22Rv1 (cell line): Measurements from ENCODE around the gene CCDC200.

Experiments used
- ZFX ChIP-seq: fragments of 450-650 bp; IDR thresholded peaks from 2 replicates; pipeline ENCODE4 v1.6.1; 2017; ENCODE audit warnings: antibody characterized with exemption, borderline replicate concordance
- TF ChIP-seq, protein P1 (sequence below): fragments of 450-650 bp; IDR thresholded peaks from 2 replicates; pipeline ENCODE4 v1.5.1; 2017; ENCODE audit warnings: mild to moderate bottlenecking

DNA sequence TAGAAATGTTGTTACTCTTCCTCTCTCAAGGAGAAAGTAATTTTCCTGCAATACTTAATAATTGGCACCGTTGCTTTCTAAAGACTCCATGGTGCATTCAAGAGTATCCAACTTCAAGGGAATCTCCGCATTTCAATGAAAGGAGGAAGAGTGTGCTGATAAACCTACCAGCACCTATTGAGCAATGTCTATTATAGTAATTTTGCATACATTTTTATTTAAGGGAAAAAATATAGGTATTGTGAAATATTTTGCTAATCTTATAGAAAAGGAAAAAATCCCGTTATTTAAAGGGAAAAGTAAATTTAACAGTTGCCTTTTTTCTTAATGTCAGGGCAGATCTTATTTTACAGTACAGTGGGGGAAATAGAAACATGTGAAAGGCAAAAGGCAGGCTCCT is 17.8 kb downstream of the CCDC200 start:
- TF ChIP-seq, protein P1, sequence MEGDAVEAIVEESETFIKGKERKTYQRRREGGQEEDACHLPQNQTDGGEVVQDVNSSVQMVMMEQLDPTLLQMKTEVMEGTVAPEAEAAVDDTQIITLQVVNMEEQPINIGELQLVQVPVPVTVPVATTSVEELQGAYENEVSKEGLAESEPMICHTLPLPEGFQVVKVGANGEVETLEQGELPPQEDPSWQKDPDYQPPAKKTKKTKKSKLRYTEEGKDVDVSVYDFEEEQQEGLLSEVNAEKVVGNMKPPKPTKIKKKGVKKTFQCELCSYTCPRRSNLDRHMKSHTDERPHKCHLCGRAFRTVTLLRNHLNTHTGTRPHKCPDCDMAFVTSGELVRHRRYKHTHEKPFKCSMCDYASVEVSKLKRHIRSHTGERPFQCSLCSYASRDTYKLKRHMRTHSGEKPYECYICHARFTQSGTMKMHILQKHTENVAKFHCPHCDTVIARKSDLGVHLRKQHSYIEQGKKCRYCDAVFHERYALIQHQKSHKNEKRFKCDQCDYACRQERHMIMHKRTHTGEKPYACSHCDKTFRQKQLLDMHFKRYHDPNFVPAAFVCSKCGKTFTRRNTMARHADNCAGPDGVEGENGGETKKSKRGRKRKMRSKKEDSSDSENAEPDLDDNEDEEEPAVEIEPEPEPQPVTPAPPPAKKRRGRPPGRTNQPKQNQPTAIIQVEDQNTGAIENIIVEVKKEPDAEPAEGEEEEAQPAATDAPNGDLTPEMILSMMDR: no peak
- TF ChIP-seq ZFX: no peak
